Heart left ventricle (tissue), 16 donors: ENCODE data around the gene SLC22A14. TPM values are rescaled to one million over a fixed set of nuclear protein-coding genes. Genes with fewer than 3 reads are reported as not detected.

ENCODE experiments used
- ATAC-seq, 4 donors: fragments of 200-7000 bp; cut with Tn5 transposase; one replicate each; pipeline ENCODE4 v1.9.1; 2020 to 2022; ENCODE audit warnings: moderate library complexity in 4 of 4, mild to moderate bottlenecking in 3 of 4, moderate number of reproducible peaks in 1 of 4
- DNase-seq, 5 donors: peaks; one replicate each; pipeline ENCODE4 v3.0.0-alpha.2; 2020
- H3K27ac ChIP-seq, 12 donors: fragments of 200-600 bp; sonication (generic) in 4 of 12; one replicate each; pipeline versions ENCODE4 v1.5.0 to v1.8.0; 2016 to 2022; ENCODE audit warnings: mild to moderate bottlenecking in 2 of 12
- H3K27me3 ChIP-seq, 9 donors: fragments of 200-600 bp; sonication (generic) in 2 of 9; one replicate each; pipeline versions ENCODE4 v1.5.1 to v1.8.0; 2016 to 2022; ENCODE audit warnings: mild to moderate bottlenecking in 3 of 9
- H3K36me3 ChIP-seq, 9 donors: fragments of 200-600 bp; sonication (generic) in 2 of 9; one replicate each; pipeline versions ENCODE4 v1.5.0 to v1.8.0; 2018 to 2022; ENCODE audit warnings: mild to moderate bottlenecking in 2 of 9
- H3K4me1 ChIP-seq, 12 donors: fragments of 200-600 bp; sonication (generic) in 4 of 12; one replicate each; pipeline versions ENCODE4 v1.5.0 to v1.8.0; 2016 to 2022; ENCODE audit warnings: mild to moderate bottlenecking in 3 of 12
- H3K4me3 ChIP-seq, 12 donors: fragments of 200-600 bp; sonication (generic) in 4 of 12; one replicate each; pipeline versions ENCODE4 v1.5.0 to v1.8.0; 2017 to 2022; ENCODE audit warnings: mild to moderate bottlenecking in 9 of 12, moderate library complexity in 4 of 12
- H3K9me3 ChIP-seq, 12 donors: fragments of 200-600 bp; sonication (generic) in 4 of 12; one replicate each; pipeline versions ENCODE4 v1.5.0 to v1.8.0; 2016 to 2022; ENCODE audit warnings: mild to moderate bottlenecking in 1 of 12
- CTCF ChIP-seq, 12 donors: fragments of 200-600 bp; sonication (generic) in 4 of 12; IDR thresholded peaks; one replicate each; pipeline versions ENCODE4 v1.5.0 to v1.8.0; 2018 to 2022; ENCODE audit warnings: antibody characterized with exemption in 12 of 12, mild to moderate bottlenecking in 5 of 12
- POLR2A ChIP-seq, 2 donors: fragments of 450-650 bp; IDR thresholded peaks; one replicate each; pipeline ENCODE4 v1.6.1; 2017; ENCODE audit warnings: antibody characterized with exemption in 2 of 2, mild to moderate bottlenecking in 2 of 2, moderate library complexity in 2 of 2
- WGBS, 4 donors: extraction: QIAGEN DNeasy Blood & Tissue Kit in 2 of 4; methylation state at CpG; one replicate each; pipeline versions ENCODE4 v1.1.5 to v1.1.7; 2013 to 2018; 5-methylcytosine and 5-hydroxymethylcytosine counted together
- intact Hi-C, 10 donors: fragments of 100-400 bp; cut with DNase I; formaldehyde crosslinking; loops; one replicate each; pipeline versions ENCODE4 v1.11.1 to v1.14.2; 2022
- polyA plus RNA-seq, 2 donors: library from polyadenylated mRNA; stranded (reverse); fragments of 200-250 nt; gene quantifications; one replicate each; pipeline ENCODE4 v1.2.3, GENCODE V29; 2013
- total RNA-seq, 9 donors: library from RNA; depleted of rRNA in 2 of 9; stranded (reverse); fragments of >200 nt in 2 of 9; fragmentation: NEBNext Ultra II Directional in 3 of 9; extraction: Animal tissue kit (Norgen Biotek cat#: 25700) in 3 of 9; gene quantifications; one replicate each; pipeline versions ENCODE4 v1.1.0 to v1.2.4, GENCODE V29; 2016 to 2023
- donor health status: ischemic (EF 13 %, LVEDD 7.1; RV severe dilation, severe dysfunction).
- donor health status: healthy with polysubstance abuse.
- donor health status: DM: no; HTN: yes; CAD: no.
- donor health status: DM: no; HTN: no; CAD: no.
- donor health status: ischemic (EF 25% LVEDD 6.9; RV normal size, moderate dysfunction).
- donor health status: ischemic (EF 25% LVEDD 5.7; RV mildly dilated, moderate dysfunction).
- donor health status: healthy.
- donor health status: DM: yes; HTN: yes; CAD: no.
- donor health status: ischemic (EF 35%, LVEDD 5.7; RV mildly dilated, moderate dysfunction).
- donor health status: nonischemic (EF 11% LVEDD 7.7; RV severe dilation, severe dysfunction).
- donor health status: DM: yes; HTN: yes; CAD: no.
- donor health status: PGD.
- donor health status: ischemic (EF 29% LVEDD 5.4; RV normal size, mild dysfunction).
- donor health status: nonischemic (EF 23%, LVEDD 6.1; RV moderate dilation, normal function).

The SLC22A14 gene
- total and polyA plus RNA-seq, 11 donors = 0.06 to 0.14 (median 0.12) TPM; not detected in 7

GRCh38 chr3:38297947-38298711 lies 16.0 kb downstream of the SLC22A14 start:
- H3K27me3 ChIP-seq = no peaks in the 10 kb centered on the region
- ATAC-seq (no peak), DNase-seq (no peak)
- no peak overlapping the region for H3K4me3 ChIP-seq
- no peaks in the 10 kb centered on the region for H3K36me3 ChIP-seq
- intact Hi-C loops = no loop called here
- H3K27ac ChIP-seq = no peak overlapping the region
- 81 to 87% (median 85%) methylated on average over 5 of the region's 5 CpGs for WGBS, 4 donors
- H3K4me1 ChIP-seq = no peaks in the 10 kb centered on the region
- no peak for TF ChIP-seq POLR2A (IDR thresholded peaks at IDR 0.05)
- TF ChIP-seq CTCF (IDR thresholded peaks at IDR 0.05) = peak in 4 of 12 donors; percentile 5 to 17 (median 10)
- no peaks in the 10 kb centered on the region for H3K9me3 ChIP-seq

- no peak for ATAC-seq
- DNase-seq = no peak
These were observed 24.8 kb downstream of the SLC22A14 start for GRCh38 chr3:38306941-38307340.

GRCh38 chr3:38307599-38307998 lies 25.5 kb downstream of the SLC22A14 start:
- ATAC-seq (no peak), DNase-seq (no peak)
- intact Hi-C loops = no loop called here
- TF ChIP-seq POLR2A (IDR thresholded peaks at IDR 0.05) (no peak), CTCF (IDR thresholded peaks at IDR 0.05) (no peak)
- H3K36me3 ChIP-seq = no peaks in the 10 kb centered on the region
- no peak overlapping the region for H3K4me3 ChIP-seq
- H3K27ac ChIP-seq = no peak overlapping the region
- H3K9me3 ChIP-seq = peaks cover 0 to 2% (median 0%) of the 10 kb centered on the region in 12 donors
- H3K4me1 ChIP-seq = peaks cover 0 to 4% (median 0%) of the 10 kb centered on the region in 12 donors
- 88 to 94% (median 90%) methylated on average over 10 to 12 of the region's 12 CpGs for WGBS, 4 donors
- H3K27me3 ChIP-seq = no peaks in the 10 kb centered on the region

More at GRCh38 chr3:38306941-38307340, 24.8 kb downstream of the SLC22A14 start:
- Histone ChIP-seq H3K36me3 (no peaks in the 10 kb centered on the region), H3K9me3 (peaks cover 0 to 2% (median 0%) of the 10 kb centered on the region in 12 donors), H3K4me3 (no peak overlapping the region), H3K4me1 (peaks cover 0 to 4% (median 0%) of the 10 kb centered on the region in 12 donors), H3K27me3 (no peaks in the 10 kb centered on the region), H3K27ac (no peak overlapping the region)
- WGBS, 4 donors = 84 to 92% (median 91%) methylated on average over 5 of the region's 5 CpGs
- TF ChIP-seq POLR2A (IDR thresholded peaks at IDR 0.05) = no peak
- TF ChIP-seq CTCF (IDR thresholded peaks at IDR 0.05) = no peak
- intact Hi-C loops = no loop called here

- H3K4me3 ChIP-seq = no peak overlapping the region
- peaks cover 0 to 4% (median 0%) of the 10 kb centered on the region in 12 donors for H3K4me1 ChIP-seq
- peaks cover 0 to 2% (median 0%) of the 10 kb centered on the region in 12 donors for H3K9me3 ChIP-seq
- no peak for TF ChIP-seq POLR2A (IDR thresholded peaks at IDR 0.05)
- ATAC-seq (no peak), DNase-seq (no peak)
- no peaks in the 10 kb centered on the region for H3K27me3 ChIP-seq
- no peaks in the 10 kb centered on the region for H3K36me3 ChIP-seq
- intact Hi-C loops = no loop called here
- 83 to 87% (median 86%) methylated on average over 9 of the region's 9 CpGs for WGBS, 4 donors
- no peak overlapping the region for H3K27ac ChIP-seq
These were observed 26.4 kb downstream of the SLC22A14 start for GRCh38 chr3:38308456-38308855.
